ENCODE data around the gene E2F8.

The E2F8 gene

GRCh38 chr11:19218216-19218615 is 22.5 kb downstream of the E2F8 start:
- DNase-seq, result no peak

DNA sequence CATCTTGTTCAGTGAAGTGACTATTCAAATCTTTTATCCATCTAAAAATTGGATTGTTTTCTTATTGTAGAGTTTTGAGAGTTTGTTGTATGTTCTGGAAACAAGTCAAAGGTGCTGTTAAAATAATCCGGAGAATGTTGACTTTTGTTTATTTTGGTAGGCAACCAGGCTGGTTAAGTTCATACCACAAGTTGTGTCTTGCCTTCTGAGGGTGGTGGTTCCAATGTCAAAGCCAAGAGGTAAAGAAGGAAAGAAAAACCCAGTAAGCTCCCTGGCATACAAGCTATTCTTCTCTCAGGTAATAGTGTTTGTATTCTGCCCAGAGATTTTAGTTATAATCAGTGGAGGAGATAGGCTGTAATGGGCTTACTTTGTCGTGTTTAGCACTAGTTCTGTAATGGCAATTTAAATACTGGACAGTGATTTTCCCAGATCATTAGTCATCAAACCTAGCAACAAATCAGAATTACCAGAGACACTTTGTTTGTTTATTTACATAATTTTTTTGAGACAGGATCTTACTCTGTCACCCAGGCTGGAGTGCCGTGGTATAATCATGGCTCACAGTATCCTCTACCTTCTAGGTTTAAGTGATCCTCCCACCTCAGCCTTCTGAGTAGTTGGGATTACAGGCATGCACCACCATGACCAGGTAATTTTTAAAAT is 23.9 kb downstream of the E2F8 start:
- DNase-seq, result no peak

- no peak for DNase-seq
Measured at GRCh38 chr11:19216021-19216420, 24.7 kb downstream of the E2F8 start.

DNA sequence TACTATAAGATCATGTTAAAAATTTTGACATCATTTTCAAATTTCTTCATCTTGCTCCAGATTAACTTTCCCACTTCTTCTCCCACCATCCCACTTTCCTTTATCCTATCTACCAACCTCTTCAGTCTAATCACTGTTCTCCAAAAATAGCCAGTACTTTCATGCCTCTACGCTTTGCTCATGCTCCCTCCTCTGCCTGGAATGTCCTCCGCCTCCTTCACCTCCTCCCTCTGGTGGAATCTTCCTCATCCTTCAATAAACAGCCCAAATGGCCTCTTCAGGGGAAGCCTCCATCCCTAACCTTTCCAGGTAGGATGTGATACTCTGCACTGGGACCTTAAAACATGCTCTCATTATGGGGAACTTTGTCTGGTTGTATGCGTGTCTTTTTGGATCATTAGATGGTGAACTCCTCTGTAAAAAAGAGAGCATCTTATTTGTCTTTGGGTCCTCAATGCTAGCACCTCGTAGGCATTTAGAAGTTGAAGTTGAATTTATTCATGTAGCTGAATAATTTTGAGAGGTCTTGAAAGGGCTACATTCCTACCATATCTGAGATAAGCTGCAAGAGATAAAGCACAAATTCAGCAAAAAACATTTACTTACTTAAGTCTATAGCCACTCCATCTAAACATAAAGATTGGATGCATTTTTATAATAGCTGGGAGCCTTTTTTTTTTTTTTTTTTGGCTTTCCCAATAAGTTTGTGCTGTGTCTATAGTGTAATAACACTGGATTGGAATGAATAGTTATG is 31.0 kb downstream of the E2F8 start:
- DNase-seq, result no peak

GRCh38 chr11:19208959-19209546 is 31.7 kb downstream of the E2F8 start:
- DNase-seq, result no peak

GRCh38 chr11:19208181-19208580 is 32.6 kb downstream of the E2F8 start:
- DNase-seq, result no peak

DNA sequence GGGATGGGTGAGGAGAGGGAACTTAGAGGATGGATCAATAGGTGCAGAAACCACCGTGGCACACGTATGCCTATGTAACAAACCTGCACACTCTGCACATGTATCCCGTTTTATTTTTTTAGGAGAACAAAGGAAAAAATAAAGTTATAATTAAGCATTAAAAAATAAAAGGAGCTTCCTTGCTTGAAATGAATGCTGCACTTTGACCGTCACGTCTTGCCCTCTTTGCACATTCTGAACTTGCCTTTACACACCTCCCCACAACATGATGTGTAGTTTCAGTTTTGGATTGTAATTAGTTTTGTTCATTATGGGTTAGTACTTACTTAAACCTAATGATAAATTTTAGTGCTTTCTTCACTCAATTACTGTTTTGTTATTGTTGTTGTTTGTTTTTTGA is 35.9 kb downstream of the E2F8 start:
- DNase-seq, result no peak

DNA sequence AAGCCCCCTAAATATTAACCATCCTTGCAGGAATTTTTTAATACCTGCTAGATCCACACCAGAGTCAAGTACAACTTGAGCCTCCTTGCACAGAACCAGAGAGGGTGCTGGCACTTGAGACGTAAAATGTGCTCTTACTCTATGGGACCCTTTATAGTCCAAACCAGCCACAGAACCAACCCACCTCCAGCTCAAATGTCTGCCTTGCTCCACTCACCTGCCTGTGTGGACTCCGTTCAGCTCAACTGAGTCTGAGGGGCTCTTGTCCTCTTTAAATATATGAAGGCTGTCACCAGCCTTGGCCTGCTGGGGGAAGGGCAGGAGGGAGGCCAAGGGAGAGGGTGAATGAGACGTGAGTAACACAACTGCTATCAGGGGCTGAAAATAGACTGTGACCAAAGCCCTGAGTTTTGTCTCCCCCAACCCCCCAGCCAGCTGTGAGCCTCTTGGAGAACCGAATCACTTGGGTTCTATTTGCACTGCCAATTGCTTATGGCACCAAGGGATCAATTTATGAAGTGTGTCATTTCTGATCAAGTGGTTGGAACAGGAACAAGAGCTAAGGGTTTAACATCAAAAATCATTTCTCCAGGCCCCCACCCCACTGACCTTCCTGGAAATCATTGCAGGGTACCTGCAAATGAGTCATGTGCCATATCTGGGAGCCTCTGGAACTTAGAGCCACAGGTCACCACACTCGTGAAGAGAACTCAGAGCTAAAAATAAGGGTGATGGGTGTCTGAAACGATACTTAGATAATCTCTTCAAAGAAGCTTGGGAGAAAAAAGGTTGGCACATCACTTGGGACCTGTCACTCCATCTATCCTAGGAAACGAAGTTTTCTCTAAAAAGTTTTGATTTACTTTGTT is 38.8 kb downstream of the E2F8 start, which contains the start of gene CSRP3:
Gene CSRP3, minus strand, starts transcription at position 247 of the 869 bp plus-strand sequence. CDS start 9,535 bp downstream, outside the sequence.
- DNase-seq, result peak; percentile 39

DNA sequence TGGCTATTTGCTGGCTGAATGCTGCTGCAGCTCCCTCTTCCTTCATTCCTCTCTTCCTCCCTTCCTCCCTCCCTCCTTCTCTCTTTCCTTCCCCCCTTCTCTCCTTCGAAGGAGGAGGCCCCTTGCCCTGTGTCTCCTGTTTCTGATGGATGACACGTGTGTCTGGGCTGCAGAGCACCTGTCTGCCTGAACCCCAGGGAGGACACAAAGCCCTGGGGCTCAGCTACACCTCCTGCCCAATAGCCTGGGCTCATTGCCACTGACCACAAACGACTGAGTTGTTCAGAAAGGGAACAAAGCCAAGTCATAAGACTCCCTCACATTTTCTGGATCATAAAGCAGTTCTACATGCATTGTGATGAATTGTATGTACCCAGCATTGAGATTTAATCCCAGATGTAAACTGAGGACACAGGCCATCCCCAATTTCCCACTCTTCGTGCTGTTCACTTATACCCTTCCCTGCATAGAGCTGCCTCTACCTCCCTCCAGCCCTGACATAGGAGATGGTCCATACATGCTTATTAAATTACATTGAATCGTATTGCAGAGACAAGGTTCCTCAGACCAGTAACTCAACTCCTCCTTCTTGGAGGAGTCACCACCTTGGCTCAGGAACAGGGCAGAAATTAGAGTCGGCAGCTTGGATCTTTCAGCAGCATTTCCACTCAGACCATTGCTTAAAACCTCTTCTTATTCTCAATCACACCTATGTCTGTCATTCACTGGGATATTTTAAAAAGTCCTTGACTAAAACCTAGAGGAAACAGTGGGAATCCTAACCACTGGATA is 40.1 kb downstream of the E2F8 start:
- DNase-seq, result peak; percentile 43

DNA sequence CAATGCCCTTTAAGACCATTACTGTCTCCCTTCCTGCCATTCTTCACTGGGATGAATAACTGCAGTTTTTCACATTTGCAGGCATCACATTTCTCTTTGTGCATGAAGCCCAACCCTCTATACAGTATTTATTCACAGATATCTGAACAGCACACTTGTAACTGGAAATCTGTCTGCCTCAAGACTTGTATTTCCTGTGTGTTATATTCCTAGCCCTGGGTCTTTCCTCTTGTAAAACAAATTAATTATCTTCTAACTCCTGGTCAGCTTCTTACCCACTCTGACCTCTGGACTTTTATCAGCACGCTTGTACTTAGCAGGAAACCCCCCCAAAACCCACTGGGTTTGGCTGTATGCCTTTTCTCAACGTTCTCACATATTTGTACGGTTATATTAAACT is 41.0 kb downstream of the E2F8 start:
- no peak for DNase-seq

DNA sequence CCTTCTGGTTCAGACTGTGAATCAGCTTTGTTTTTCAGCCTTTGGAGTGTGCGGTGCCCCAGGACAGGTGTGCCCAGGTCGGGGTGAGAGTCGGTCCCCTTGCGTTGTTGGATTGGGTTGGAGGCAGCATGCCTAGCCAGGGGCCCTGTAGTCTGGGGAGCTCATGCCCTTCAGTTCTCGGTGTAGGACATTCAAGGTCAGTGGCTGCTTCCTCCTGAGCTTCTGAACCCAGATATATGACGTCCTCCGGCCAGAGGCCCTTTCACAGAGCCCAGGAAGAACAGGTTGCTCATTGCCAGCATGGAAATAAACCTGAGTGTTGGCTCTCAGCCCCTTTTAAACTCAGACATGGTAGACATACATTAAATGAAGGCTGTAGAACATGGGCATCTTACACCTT is 41.7 kb downstream of the E2F8 start:
- no peak for DNase-seq

DNA sequence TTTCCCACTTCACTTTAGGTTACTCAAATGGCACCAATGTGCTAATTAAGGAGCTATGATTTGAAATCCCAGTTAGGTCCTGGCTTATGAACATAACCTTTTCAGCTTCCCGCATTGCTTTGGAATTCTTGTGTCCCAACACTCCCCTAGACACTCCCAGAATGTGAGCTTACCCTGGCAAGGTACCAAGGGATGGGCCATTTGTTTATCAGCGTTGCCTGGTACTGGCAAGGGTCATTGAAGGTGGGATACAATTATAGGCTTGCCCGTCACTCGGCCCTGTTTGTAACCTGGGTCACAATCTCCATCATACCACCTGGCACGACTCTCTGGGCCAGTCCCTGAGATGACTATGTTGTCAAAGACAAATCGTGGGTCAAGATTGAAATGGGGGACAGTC is 44.3 kb downstream of the E2F8 start:
- peak; percentile 38 for DNase-seq

DNA sequence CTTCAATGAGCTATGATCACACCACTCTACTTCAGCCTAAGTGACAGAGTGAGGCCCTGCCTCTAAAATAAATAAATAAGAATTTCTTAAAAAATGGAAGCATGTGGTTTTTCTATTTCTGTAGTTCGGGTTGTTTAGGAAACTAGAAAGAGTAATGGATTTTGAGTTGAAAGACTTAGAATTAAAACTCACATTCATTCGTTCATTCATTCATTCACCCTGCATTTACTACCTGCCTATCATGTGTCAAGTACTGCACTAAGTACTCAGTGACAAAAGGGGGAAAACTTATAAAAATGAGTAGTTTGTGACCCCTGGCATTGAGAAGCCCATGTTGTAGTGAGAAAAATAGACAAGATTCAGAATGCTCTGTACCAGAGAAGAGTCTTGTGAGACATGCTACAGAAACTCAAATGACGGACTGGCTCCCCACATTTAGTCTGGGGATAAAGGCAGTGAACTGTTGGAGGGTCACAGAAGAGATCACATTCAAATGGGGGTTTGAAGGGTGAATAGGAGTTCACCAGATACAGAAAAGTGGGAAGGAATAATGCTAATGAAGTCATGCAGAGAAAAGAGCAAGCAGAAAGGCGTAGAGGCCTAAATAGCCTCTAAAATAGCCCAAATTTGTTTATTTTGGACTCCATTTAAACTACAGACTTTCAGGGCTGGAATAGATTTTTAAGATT is 46.0 kb downstream of the E2F8 start:
- no peak for DNase-seq

DNA sequence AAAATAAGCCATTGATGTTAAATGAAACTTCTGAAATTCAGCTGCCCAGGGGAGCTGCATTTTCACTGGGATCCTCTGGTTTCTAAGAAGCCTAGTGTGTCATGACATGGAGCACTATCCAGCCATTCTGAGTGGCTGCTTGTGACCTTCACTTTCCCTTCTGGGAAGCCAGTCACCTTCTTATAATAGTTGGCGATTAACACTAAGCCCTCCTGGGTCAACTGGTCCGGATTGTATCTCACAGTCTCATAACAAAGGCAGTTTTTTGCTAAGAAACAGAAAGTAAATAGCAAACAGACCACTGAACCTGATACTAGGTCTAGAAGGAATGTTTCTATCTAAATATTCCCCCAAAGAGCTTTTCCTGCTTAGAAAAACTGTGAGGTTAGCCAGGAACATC is 46.8 kb downstream of the E2F8 start:
- no peak for DNase-seq

DNA sequence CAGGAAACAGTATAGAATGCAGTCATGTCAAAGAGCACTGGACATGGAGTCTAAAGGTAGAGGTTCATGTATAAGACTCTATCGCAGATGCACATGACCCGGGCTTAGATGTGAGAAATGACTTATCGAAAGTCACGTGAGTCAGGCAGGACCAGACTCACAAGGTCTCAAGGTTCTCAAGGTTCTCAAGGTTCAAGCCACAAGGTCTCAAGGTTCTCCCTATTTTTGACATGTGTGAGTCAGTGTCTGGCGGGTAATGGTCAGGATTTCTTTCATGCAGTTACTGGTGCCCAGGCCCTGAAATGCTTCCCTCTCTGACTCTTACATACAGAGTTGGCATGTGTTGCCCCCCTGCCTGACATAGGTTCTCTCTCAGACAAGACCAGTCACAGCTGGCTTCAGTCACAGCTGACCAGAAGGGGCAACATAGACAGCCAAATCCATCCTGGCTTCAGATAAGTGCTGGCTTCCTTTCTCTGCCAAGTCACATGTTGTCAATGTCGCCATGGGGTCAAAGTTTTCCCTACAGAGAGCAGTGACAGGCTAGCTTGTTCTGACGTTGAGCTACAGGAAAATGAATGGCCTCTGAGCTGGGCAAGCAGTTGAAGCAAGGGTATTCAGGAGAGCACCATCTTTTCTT is 49.1 kb downstream of the E2F8 start:
- DNase-seq, result peak; percentile 22

GRCh38 chr11:19187833-19188258 is 52.9 kb downstream of the E2F8 start:
- DNase-seq, result no peak

- no peak for DNase-seq
Measured at GRCh38 chr11:19187114-19187832, 53.5 kb downstream of the E2F8 start.

GRCh38 chr11:19185516-19186052 is 55.2 kb downstream of the E2F8 start:
- DNase-seq, result no peak

DNA sequence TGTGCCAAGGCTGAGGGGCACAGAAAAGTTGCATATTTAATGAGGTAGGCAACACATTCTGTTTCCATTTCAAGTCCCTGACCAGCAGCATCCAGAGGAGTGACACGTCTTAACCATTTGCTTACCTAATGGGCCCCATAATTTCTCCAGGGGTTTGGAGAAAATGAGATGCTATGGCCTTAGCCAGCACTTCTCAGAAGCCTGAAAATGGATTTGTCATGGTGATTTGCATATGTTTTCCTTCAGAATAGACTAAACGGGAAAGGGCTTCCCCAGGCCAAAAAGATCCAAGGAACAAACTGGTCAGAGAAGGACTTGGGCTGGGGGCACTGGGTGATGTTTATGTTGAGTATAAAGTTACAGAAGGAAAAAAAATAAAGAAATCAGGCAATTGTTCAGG is 55.7 kb downstream of the E2F8 start:
- DNase-seq, result no peak

DNA sequence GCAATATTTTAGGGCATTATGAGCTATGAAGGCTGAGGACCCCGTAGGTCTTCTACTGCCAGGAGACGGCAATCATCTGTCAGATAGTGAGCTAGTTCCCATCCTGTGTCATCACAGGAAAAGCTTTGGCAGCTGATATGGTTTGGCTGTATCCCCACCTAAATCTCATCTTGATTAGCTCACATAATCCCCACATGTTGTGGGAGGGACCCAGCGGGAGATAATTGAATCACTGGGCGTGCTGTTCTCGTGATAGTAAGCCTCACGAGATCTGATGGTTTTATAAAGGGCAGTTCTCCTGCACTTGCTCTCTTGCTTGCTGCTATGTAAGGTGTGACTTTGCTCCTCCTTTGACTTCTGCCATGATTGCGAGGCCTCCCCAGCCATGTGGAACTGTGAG is 57.1 kb downstream of the E2F8 start:
- no peak for DNase-seq

All from femur (tissue), 1 donor.